ENCODE measurements around the gene ADGRF1.

- TF ChIP-seq CTCF (IDR thresholded peaks at IDR 0.05) (no peak), POLR2A (IDR thresholded peaks at IDR 0.05) (no peak)
Measured at GRCh38 chr6:47080083-47080596, 38.0 kb upstream of the ADGRF1 start.

Data from transverse colon (tissue), 3 donors.